Upper lobe of left lung (tissue), 4 donors: Measurements from ENCODE around the gene FTO.

Source experiments
- CTCF ChIP-seq, 6 experiments: fragments of 450-650 bp in 4 of 6; fragments of 200-600 bp in 2 of 6; sonication (generic) in 2 of 6; IDR thresholded peaks; one replicate each; pipeline ENCODE4 v1.5.1; 2016 to 2019; ENCODE audit warnings: antibody characterized with exemption in 6 of 6
- POLR2AphosphoS5 ChIP-seq, 2 donors: sonication (generic); formaldehyde crosslinking; IDR thresholded peaks; one replicate each; pipeline ENCODE4 v1.5.1; 2017; ENCODE audit warnings: antibody characterized with exemption in 2 of 2

- no peak for TF ChIP-seq CTCF (IDR thresholded peaks at IDR 0.05)
- no peak for TF ChIP-seq POLR2AphosphoS5 (IDR thresholded peaks at IDR 0.05)
These were observed 326.5 kb downstream of the FTO start for GRCh38 chr16:54030451-54030850.
